ENCODE results near the gene SLC31A2.

SLC31A2 gene

DNA sequence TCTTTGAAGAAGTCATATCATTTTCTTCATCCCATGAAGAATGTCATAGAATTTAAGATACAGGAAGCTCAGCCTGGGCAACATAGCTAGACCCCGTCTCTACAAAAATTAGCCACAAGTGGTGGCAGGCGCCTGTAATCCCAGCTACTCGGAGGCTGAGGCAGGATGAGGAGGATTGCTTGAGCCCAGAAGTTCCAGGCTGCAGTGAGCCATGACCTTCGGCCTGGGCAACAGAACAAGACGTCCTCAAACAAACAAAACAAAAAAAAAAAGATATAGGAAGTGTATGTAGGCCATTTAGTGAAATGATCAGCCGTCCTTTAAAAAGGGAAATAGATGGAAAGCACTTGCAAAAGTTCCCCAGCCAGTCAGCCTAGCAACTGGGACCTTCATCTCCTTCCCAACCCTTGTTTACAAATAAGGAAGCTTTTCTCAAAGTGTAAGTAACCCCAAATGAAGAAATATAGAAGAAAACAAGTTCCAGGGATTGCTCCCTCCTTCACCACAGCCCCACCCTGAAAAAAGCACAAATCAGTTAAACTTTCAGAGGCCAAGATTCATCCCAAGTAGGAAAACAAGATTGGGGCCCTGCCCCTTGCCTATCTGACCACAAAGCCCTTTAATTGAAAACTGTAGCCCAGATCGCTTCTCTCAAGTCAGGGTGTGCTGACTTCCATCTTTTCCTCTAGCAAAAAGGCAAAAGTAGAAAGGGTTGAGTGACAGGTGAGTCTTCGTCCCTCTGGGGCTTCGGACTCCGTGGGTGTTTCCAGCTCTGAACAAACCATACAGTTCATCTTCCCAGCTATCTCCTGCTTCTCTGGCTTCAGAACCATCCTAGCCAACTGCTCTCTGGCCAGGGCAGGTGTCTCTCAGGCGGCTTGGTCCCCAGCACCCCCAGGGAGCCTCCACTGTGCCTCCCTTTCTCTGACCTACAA is 1.2 kb downstream of the SLC31A2 start:
- no peak for DNase-seq

- no peak for DNase-seq
These were observed 1.9 kb downstream of the SLC31A2 start for GRCh38 chr9:113152699-113153098.

DNA sequence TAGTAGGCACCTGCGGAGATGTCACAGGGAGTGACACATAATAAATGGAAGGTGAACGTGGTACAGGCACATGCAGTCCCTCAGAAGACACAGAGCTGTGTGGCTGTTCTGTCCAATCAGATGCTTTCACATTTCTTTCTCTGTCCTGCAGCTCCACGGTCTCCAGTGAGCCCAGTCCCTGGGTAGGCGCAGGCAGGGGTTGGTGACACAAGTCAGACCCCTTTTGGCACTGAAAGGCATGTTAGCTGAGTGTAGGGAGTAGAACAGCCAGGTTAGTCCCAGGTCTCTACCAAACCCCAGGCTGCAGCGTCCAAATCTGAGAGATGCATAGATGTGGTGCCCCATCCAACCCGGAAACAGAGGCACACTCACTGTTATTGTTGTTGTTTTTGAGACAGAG is 2.8 kb downstream of the SLC31A2 start:
- no peak for DNase-seq

DNA sequence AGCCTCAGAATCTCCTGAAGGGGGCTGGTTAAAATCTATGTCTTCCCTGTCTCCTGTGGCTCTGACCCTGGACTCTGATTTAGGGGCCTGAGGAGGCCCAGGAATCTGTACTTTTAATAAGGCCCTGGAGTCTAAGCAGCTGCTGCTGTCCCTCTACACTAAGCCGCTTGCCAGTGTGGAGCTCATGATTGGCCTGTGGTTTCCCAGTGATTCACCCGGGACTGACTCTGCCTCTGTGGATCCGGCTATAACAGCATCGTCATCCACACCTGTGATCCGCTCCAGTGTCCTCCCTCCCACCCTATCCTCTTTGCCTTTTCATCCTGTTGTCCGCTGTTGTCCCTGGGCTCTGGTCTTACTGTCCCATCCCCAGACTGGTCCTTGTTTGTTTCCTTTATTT is 3.7 kb downstream of the SLC31A2 start:
- DNase-seq = no peak

GRCh38 chr9:113154946-113155345 is 4.1 kb downstream of the SLC31A2 start:
- no peak for DNase-seq

- DNase-seq = no peak
These were observed 5.2 kb downstream of the SLC31A2 start for GRCh38 chr9:113155911-113156588.

DNA sequence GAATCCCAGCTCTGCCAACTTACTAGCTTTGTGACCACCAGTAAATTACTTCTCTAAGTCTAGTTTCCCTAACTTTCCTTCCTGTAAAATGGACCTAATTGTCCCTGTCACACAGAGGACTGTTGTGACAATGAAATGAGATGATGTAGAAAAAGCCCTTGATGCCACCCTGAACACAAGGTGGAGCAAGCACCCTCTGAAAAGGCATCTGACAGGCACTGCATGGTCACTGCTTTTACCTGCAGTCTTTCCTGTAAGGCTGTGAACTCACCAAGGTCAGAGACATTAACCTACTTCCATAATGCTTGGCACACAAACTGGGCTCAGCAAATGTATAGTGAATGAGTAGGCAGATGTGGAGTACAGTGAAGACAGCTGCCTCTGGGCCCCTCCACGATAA is 6.1 kb downstream of the SLC31A2 start:
- DNase-seq = no peak

- DNase-seq = no peak
These were observed 7.6 kb downstream of the SLC31A2 start for GRCh38 chr9:113158446-113158845.

- no peak for DNase-seq
These were observed 9.8 kb downstream of the SLC31A2 start for GRCh38 chr9:113160571-113160970.

GRCh38 chr9:113163001-113163400 is 12.2 kb downstream of the SLC31A2 start:
- DNase-seq = no peak

- no peak for DNase-seq
These were observed 13.9 kb downstream of the SLC31A2 start for GRCh38 chr9:113164536-113165300.

DNA sequence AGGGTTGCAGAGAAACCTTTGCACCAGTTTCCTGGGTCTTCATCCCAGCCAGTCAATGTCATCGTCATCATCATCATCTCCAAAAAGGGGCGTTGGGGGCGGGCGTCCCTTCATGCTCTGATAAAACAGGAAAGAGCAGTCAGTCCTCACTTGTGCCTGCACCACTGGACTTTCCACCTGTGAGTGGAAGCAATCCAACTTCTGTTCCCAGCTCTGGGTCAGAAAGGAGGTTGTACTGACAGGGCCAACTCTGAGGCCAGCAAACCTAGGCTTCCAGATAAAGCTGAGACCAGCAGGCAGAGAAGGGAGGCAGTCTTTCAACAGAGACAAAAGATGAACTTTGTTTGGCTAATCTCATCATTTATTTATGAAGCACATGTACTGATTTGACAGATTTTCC is 15.2 kb downstream of the SLC31A2 start:
- no peak for DNase-seq

DNA sequence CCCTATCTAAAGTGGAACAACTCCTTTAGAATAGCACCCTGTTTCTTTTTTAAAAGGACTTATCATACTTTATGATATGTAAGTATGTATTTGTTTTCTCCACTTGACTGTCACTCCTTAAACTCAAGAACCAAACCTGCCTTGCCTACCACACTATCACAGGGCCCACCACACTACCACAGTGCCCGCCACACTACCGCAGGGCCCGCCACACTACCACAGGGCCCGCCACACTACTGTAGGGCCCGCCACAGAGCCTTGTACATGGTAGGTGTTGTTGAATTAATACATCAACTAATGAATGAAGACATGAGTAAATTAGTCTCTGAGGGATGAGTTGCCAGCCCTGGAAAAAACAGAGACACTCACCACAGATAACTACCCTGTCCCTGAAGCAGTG is 18.0 kb downstream of the SLC31A2 start:
- no peak for DNase-seq

DNA sequence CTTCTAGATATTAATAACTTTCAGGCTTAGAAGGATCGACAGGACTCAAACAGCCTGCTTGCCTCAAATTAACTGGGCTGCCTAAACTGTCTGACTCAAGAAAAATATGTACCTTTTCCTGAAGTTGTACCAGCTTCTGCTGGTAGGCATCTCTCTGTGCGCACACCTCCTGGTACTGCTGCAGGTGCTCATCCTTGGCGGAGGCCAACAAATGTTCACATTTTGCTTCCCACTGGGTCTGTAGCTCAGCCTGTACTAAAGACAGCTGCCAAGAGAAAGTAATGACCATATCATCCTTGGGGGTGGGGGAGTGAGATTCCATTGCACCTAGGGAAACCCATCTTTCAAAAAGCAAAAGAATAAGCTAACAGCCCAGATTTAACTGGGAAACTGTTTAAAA is 22.5 kb downstream of the SLC31A2 start:
- no peak for DNase-seq

- no peak for DNase-seq
These were observed 26.0 kb downstream of the SLC31A2 start for GRCh38 chr9:113176803-113177202.

DNA sequence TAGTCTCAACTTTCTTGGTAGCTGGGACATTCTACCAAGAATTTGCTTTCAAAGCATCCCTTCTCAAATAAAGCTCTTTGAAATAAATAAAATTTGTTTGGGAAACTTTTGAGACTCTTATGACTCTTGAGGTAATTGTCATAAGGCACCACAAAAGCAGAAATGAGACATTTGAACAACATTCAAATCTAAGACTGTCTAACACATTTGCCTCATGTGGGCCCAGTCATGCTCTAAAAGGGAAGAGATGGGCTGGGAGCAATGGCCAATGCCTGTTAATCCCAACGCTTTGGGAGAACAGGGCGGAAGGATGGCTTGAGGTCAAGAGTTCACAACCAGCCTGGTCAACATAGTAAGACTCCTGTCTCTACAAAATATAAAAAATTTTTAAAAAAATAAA is 26.4 kb downstream of the SLC31A2 start:
- DNase-seq = no peak

DNA sequence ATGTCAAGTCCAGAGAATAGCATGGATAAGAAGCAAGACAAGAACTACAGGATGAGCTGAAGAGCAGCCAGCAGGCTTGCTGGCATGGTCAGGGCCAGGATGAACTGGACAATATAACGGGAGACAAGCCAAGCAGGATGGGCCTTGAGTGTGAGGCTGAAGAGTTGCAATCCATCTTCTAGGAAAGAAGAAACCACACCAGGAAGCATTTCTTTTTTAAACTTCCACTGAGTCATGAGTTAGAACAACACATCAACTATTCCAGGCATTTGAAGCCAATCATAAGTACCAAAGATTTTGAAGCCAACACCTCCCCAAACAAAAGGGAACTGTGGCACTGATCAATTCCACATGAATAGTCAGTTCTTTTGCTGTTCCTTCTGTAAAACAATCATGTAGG is 27.3 kb downstream of the SLC31A2 start:
- no peak for DNase-seq

GRCh38 chr9:113179839-113180238 is 29.0 kb downstream of the SLC31A2 start:
- DNase-seq = no peak

GRCh38 chr9:113181165-113181564 is 30.4 kb downstream of the SLC31A2 start:
- DNase-seq = no peak

GRCh38 chr9:113183956-113184488 is 33.2 kb downstream of the SLC31A2 start:
- DNase-seq = no peak

DNA sequence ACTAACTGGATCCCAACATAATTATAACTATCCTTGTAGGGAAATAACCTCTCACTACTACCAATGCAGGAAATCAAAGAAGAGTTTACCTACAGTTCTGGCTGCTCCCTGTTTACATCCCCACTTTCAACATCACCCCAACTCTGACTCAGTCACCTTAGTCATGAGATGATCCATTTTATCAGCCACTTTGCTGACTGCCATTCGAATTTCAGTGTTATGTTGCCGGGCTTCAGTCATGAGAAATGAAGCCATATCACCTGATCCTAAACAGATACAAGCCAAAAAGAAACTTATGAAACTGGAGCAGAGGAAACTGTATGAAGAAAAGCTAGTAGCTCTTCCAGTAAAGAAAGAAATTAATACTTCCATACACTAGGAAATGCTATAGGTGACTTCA is 33.7 kb downstream of the SLC31A2 start:
- no peak for DNase-seq

- DNase-seq = no peak
These were observed 34.5 kb downstream of the SLC31A2 start for GRCh38 chr9:113185271-113185670.

DNA sequence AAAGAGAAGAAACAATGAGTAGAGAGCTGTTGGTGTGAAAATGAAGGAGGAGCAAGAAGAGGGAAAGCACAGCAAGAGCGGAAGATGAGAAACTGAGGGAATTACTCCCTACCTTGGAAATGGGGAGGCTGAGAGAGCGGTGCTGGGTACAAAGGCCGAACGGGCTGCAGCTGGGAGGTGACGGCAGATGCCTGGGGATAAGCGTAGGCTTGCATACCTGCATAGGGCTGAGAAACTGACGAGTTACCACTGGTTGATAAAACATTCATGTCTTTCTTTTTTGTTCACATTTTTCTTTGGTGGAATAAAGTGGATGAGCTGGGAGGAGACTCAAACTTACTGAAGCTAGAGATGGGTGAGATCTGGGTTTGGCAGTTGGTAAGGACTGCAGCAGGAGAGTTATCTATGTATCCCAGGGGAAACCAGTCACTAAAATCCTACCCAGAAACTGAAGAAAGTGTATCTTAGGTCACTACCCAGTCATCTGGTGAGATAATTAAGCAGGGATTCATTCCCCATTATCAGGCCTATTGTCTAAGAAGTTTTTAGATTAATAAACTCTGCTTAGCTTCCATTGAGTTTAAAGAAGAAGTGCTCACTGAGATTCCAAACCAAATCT is 35.4 kb downstream of the SLC31A2 start:
- DNase-seq = no peak

All from NCI-H446 treated with DMSO at 0.1 percent for 48 hours (cell line).